Natural killer cell (primary cell): ENCODE data around the gene TMEM270. TPM values are rescaled to one million over a fixed set of nuclear protein-coding genes. Genes with fewer than 3 reads are reported as not detected.

Experiments
- ATAC-seq, 3 donors: fragments of 150-1000 bp in 2 of 3; fragments of 200-7000 bp in 1 of 3; cut with Tn5 transposase; 1 replicate in 1 of 3; 2 replicates in 2 of 3; pipeline ENCODE4 v1.10.0; 2021; ENCODE audit warnings: mild to moderate bottlenecking in 2 of 3, moderate library complexity in 2 of 3
- DNase-seq, 2 donors: peaks; one replicate each; pipeline versions ENCODE4 v3.0.0 to v3.0.0-alpha.2; 2013 to 2021; ENCODE audit warnings: mixed read lengths in 1 of 2
- H3K27ac ChIP-seq: one replicate; pipeline ENCODE4 v1.5.1; 2013; ENCODE audit warnings: mild to moderate bottlenecking, low read length
- H3K27me3 ChIP-seq: one replicate; pipeline ENCODE4 v1.6.1; 2013; ENCODE audit warnings: low read length; ENCODE audit not compliant: control insufficient read depth, insufficient read depth
- H3K36me3 ChIP-seq: one replicate; pipeline ENCODE4 v1.6.1; 2013; ENCODE audit warnings: low read length; ENCODE audit not compliant: control insufficient read depth, insufficient read depth
- H3K4me1 ChIP-seq: one replicate; pipeline ENCODE4 v1.6.1; 2013; ENCODE audit warnings: low read length; ENCODE audit not compliant: control insufficient read depth, insufficient read depth
- H3K4me3 ChIP-seq: one replicate; pipeline ENCODE4 v1.5.1; 2013; ENCODE audit warnings: low read length
- H3K9me3 ChIP-seq: one replicate; pipeline ENCODE4 v1.6.1; 2013; ENCODE audit warnings: low read length; ENCODE audit not compliant: control insufficient read depth, insufficient read depth
- H3K27ac Mint-ChIP-seq, 2 donors: one replicate each; pipeline ENCODE4 v1.8.0; 2022; ENCODE audit warnings: mild to moderate bottlenecking in 2 of 2, mixed read lengths in 2 of 2, moderate library complexity in 1 of 2
- H3K27me3 Mint-ChIP-seq, 2 donors: one replicate each; pipeline ENCODE4 v1.8.0; 2022; ENCODE audit warnings: low read depth in 2 of 2, mixed read lengths in 2 of 2
- H3K36me3 Mint-ChIP-seq: one replicate; pipeline ENCODE4 v1.8.0; 2022; ENCODE audit warnings: mixed read lengths
- H3K4me1 Mint-ChIP-seq, 2 donors: one replicate each; pipeline ENCODE4 v1.8.0; 2022; ENCODE audit warnings: mixed read lengths in 2 of 2
- H3K4me3 Mint-ChIP-seq: one replicate; pipeline ENCODE4 v1.8.0; 2022; ENCODE audit warnings: mild to moderate bottlenecking, moderate library complexity, mixed read lengths
- H3K9me3 Mint-ChIP-seq, 2 donors: one replicate each; pipeline ENCODE4 v1.8.0; 2022; ENCODE audit warnings: mixed read lengths in 2 of 2
- WGBS: methylation state at CpG from one replicate; pipeline ENCODE4 v1.1.7; 2013; ENCODE audit warnings: missing lambda C conversion rate; ENCODE audit not compliant: insufficient coverage; 5-methylcytosine and 5-hydroxymethylcytosine counted together
- intact Hi-C: fragments of 100-400 bp; cut with micrococcal nuclease; formaldehyde crosslinking; loops from one replicate; pipeline ENCODE4 v1.14.2; 2022
- total RNA-seq, 4 donors: library from RNA; stranded (reverse); fragments of 120-200 nt in 1 of 4; gene quantifications; one replicate each; pipeline versions ENCODE4 v1.2.3 to v1.2.4, GENCODE V29; 2013 to 2022
- TF ChIP-seq, protein P1 (sequence below): fragments of 200-600 bp; IDR thresholded peaks from one replicate; pipeline ENCODE4 v1.8.0; 2022; ENCODE audit warnings: antibody characterized with exemption

Gene TMEM270
- total RNA-seq, 3 donors from 2014 or later (not counting 1 experiment from before 2014, with no cell fraction given): not detected

DNA sequence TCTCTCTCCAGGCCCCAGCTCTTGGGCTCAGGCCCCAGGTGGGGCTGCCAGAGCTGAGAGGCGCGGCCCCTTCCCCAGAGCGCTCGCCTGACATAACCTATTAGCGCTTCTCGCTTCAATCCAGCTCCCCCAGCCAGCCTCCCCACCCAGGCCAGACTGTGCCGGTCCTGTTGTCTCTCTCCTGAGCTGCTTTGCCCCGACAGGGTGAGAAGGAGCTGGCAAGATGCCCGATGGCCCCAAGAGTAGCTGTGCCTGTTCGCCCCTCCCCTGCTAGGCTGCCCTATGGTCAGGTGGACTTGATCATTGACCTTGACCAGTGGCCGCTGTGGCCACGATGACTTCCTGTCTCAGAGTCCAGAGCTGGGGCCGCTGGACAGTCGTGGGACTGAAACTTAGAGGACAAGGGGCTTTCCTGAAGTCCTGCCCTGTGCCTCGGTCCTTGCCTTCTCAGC, 9.1 kb downstream of the TMEM270 start:
- Histone ChIP-seq H3K36me3 (no peaks in the 10 kb centered on the region), H3K27me3 (no peaks in the 10 kb centered on the region), H3K9me3 (no peaks in the 10 kb centered on the region), H3K27ac (no peak overlapping the region), H3K4me1 (no peaks in the 10 kb centered on the region), H3K4me3 (no peak overlapping the region)
- H3K27me3 Mint-ChIP-seq: no peaks in the 10 kb centered on the region
- no peaks in the 10 kb centered on the region for H3K36me3 Mint-ChIP-seq
- 77% methylated on average over 15 of the region's 15 CpGs for WGBS
- intact Hi-C loops: no loop called here
- H3K9me3 Mint-ChIP-seq: no peaks in the 10 kb centered on the region
- H3K27ac Mint-ChIP-seq: no peak overlapping the region
- no peak overlapping the region for H3K4me3 Mint-ChIP-seq
- no peak for ATAC-seq
- no peaks in the 10 kb centered on the region for H3K4me1 Mint-ChIP-seq
- TF ChIP-seq, protein P1, sequence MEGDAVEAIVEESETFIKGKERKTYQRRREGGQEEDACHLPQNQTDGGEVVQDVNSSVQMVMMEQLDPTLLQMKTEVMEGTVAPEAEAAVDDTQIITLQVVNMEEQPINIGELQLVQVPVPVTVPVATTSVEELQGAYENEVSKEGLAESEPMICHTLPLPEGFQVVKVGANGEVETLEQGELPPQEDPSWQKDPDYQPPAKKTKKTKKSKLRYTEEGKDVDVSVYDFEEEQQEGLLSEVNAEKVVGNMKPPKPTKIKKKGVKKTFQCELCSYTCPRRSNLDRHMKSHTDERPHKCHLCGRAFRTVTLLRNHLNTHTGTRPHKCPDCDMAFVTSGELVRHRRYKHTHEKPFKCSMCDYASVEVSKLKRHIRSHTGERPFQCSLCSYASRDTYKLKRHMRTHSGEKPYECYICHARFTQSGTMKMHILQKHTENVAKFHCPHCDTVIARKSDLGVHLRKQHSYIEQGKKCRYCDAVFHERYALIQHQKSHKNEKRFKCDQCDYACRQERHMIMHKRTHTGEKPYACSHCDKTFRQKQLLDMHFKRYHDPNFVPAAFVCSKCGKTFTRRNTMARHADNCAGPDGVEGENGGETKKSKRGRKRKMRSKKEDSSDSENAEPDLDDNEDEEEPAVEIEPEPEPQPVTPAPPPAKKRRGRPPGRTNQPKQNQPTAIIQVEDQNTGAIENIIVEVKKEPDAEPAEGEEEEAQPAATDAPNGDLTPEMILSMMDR: no peak
- no peak for DNase-seq

- H3K36me3 ChIP-seq: no peaks in the 10 kb centered on the region
- H3K36me3 Mint-ChIP-seq: no peaks in the 10 kb centered on the region
- H3K9me3 Mint-ChIP-seq: no peaks in the 10 kb centered on the region
- no peaks in the 10 kb centered on the region for H3K9me3 ChIP-seq
- intact Hi-C loops: no loop called here
- H3K4me1 Mint-ChIP-seq: no peaks in the 10 kb centered on the region
- H3K27me3 ChIP-seq: no peaks in the 10 kb centered on the region
- ATAC-seq (peak in 1 of 3 donors; percentile 34), DNase-seq (no peak)
- H3K27me3 Mint-ChIP-seq: no peaks in the 10 kb centered on the region
- TF ChIP-seq, protein P1: no peak
- no peak overlapping the region for H3K27ac Mint-ChIP-seq
- H3K4me3 ChIP-seq: no peak overlapping the region
- no peak overlapping the region for H3K4me3 Mint-ChIP-seq
- no peaks in the 10 kb centered on the region for H3K4me1 ChIP-seq
- no peak overlapping the region for H3K27ac ChIP-seq
- WGBS: 88% methylated on average over 20 of the region's 20 CpGs
These were observed 10.4 kb downstream of the TMEM270 start for GRCh38 chr7:73871163-73872011.

DNA sequence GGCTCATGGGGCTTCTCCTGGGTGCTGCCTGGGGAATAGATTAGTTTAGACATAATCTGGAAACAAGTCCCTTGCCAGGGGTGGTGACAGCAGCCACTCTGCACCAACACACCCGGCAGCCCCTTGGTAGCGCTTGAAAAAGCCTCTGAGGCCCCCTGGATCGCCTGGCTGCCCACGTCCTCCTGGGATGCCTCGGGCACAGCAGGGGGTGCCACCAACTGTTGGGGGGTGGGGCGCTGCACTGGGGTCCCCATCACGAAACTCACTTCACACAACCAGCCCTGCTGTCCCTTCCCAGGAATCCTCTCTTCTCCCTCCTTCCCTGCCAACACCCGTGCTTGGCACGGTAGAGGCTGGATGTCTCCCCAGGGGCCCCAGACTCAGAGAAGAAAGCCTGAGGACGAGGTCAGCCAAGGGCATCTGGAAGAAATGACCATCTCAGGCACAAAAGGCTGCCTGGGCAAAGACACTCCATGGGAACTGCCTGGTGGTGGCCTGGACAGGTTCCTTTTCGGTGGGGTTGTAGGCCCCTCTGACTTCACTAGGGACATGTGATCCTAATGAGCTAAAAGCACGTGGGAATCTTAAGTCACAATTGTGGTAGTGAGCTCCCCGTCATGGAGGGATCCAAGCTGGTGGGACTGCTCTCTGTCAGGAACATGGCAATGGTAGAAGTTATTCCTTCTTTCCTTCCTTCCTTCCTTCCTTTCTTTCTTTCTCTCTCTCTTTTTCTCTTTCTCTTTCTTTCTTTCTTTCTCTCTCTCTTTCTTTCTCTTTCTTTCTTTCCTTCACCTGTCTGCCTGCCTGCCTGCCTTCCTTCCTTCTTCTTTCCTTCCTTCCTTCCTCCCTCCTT, 11.3 kb downstream of the TMEM270 start:
- no peaks in the 10 kb centered on the region for H3K27me3 Mint-ChIP-seq
- ATAC-seq (no peak), DNase-seq (no peak)
- Histone ChIP-seq H3K9me3 (no peaks in the 10 kb centered on the region), H3K4me1 (no peaks in the 10 kb centered on the region), H3K27me3 (no peaks in the 10 kb centered on the region), H3K36me3 (no peaks in the 10 kb centered on the region), H3K27ac (no peak overlapping the region), H3K4me3 (no peak overlapping the region)
- H3K4me3 Mint-ChIP-seq: no peak overlapping the region
- H3K27ac Mint-ChIP-seq: no peak overlapping the region
- no peaks in the 10 kb centered on the region for H3K9me3 Mint-ChIP-seq
- no peaks in the 10 kb centered on the region for H3K36me3 Mint-ChIP-seq
- no peaks in the 10 kb centered on the region for H3K4me1 Mint-ChIP-seq
- TF ChIP-seq, protein P1: no peak
- intact Hi-C loops: no loop called here
- WGBS: 85% methylated on average over 13 of the region's 13 CpGs
